HG03025 (cell line): ENCODE results near the gene ANKRD6.
A peak's percentile ranks its signal among the peaks of the same experiment; 100 is the strongest.
"Not testable (repeated sequence)": the region's sequence is repeated elsewhere in the genome, so short reads cannot be mapped to it uniquely, and the experiment has no call there.

ENCODE experiments used
- ATAC-seq: cut with Tn5 transposase; IDR thresholded peaks from one replicate; pipeline ENCODE4 v1.9.1; 2021; ENCODE audit warnings: mild to moderate bottlenecking, moderate library complexity; ENCODE audit not compliant: unreplicated experiment, low FRiP score

The ANKRD6 gene

GRCh38 chr6:89432875-89433251 is at the start of gene ANKRD6:
Gene ANKRD6 (plus strand): TSS chr6:89433152. CDS start chr6:89566977, 133,825 bp downstream.
- ATAC-seq: peak; percentile 74

DNA sequence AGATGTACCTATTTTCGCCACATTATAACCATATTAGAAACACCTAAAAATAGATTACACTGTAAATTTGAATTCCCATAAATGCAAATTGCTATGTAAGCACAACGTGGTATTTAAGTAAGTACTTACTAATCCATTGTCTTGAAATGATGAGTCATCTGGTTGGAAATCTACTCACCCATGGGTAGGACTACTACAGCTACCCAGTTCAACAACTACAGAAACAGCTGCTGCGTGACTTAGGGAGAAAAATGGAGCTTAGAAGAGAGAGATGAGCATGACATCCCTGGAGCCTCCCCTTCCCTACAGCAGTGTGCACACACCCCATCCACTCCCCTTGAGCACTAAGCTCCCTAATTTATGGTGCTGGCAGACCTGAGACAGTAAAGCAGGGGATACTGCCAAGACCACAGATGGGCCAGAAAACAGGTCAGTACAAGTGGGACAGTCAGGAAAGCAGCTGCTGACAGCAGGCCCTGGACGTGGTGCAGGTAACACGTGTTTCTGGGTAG is 47.7 kb upstream of the ANKRD6 start:
- ATAC-seq: no peak

DNA sequence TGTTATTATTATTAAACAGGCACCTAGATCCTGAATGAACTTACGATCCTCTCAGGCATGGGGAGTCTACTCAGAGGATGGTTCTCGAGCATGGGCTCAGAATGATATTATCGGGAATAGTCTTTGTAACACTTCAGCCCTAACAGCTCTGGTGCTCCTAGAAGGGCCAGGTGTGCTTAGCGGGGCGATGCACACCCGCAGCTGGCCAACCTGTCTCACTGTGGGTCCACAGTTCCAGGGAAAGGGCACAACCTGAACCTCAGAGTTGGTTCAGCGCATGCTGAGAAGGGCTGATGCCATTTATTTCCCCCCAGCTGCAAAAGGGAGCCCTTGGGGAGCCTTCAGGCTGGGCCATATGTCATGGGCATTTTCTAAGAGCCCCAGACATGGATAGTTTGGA is 47.1 kb upstream of the ANKRD6 start:
- ATAC-seq: no peak

GRCh38 chr6:89386917-89387491 is 45.9 kb upstream of the ANKRD6 start:
- no peak for ATAC-seq

GRCh38 chr6:89387516-89388201 is 45.3 kb upstream of the ANKRD6 start:
- peak; percentile 94 for ATAC-seq

- ATAC-seq: no peak
Observed at GRCh38 chr6:89388846-89389245, 44.1 kb upstream of the ANKRD6 start.

GRCh38 chr6:89392823-89393222 is 40.1 kb upstream of the ANKRD6 start:
- ATAC-seq: no peak

DNA sequence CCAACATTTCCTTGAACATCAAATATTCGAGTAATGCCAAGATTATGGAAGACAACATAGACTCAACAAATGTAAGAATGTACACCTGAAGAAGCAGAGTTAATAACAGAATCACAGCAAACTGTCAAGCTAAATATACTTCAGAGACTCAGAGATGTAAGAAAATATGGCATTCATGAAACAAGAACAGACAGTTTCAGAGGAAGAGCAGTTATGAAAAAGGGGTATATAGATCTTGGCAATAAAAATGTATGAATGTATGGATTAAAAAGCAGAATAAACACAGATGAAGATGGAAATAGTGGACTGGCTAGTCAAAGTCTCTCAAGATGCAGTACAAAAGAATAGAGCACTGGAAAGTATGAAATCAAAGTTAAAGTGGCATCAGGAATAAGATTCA is 39.3 kb upstream of the ANKRD6 start:
- ATAC-seq: no peak

- not testable (repeated sequence) for ATAC-seq
Observed at GRCh38 chr6:89397884-89398283, 35.1 kb upstream of the ANKRD6 start.

GRCh38 chr6:89398762-89399525 is 34.0 kb upstream of the ANKRD6 start:
- ATAC-seq: no peak

- ATAC-seq: no peak
Observed at GRCh38 chr6:89400050-89400449, 32.9 kb upstream of the ANKRD6 start.

DNA sequence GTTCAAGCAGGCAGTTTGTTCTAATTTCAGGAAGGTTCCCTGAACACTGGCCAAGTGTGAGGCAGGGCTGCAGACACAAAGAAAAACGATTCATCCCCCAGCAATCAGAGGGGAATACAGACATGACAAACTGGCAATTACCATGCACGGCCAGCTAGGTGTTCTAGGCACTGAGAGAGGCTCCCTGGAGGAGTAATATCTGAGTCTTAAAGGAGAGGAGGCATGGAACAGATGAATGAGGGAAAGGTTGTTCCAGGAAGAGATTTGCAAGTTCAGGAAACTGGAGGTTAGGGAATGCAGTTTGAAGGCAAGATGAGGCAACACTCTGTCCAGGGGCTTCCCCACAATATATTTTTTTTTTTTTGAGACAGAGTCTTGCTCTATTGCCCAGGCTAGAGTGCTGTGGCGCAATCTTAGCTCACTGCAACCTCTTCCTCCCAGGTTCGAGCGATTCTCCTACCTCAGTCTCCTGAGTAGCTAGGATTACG is 32.0 kb upstream of the ANKRD6 start:
- no peak for ATAC-seq

DNA sequence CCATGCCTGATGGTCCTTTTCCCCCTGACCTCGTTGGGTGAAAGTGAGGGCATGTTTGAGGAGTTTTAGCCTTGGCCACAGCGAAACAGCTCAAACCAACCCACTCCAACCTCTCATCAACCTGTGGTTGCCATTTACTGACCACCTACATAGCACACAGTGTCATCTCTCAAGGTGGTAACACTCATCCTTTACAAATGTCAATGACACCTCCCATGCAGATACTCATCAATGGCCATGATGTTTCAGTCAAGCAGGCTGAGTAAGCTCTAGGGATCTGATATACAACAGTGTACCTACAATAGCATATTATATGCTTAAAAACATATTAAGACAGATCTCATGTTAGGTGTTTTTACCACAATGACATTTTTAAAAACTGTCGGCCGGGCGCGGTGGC is 30.2 kb upstream of the ANKRD6 start:
- no peak for ATAC-seq

GRCh38 chr6:89404512-89404911 is 28.4 kb upstream of the ANKRD6 start:
- no peak for ATAC-seq

DNA sequence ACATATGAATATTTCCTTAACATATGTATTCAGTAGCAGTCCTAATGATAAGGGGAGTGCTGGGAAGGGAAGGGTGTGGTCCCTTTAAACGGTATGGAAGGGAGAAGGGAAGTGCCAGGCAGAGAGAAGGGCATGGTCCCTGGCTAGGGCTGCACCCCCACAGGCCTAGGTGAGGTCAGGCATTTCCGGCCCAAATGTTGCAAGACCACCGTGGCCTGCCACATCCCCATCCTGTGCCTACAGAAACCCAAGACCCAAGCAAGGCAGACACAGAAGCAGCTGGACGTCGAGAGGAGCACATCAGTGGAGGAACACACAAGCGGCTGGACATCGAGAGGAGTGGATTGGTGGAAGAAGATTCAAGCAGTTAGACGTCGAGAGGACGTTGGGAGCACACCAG is 26.8 kb upstream of the ANKRD6 start:
- ATAC-seq: no peak

GRCh38 chr6:89409461-89410035 is 23.4 kb upstream of the ANKRD6 start:
- ATAC-seq: no peak

DNA sequence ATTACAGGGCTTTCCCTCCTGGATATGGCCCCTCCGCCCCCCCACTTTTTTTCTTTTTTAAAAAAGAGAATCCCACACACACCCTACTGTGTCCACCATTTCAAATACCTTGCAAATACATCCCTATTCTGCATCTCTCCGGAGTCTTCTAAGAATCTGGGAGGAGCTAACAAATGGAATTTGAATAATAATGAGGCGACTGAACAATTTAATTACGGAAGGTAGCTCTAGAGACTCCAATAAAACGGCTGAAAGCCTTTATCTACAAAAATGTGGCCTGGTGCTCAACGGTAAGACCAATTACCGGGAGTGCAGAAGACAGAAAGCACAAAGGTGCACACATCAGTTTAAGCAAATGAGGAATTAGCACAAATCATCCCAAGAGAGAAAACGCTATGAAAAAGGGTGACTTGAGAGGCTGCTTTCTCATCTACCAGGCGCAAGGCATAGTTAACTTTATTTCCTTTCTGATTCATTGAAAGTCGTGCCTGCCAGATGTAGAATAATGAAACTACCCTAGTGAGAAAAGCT is 22.7 kb upstream of the ANKRD6 start:
- no peak for ATAC-seq

DNA sequence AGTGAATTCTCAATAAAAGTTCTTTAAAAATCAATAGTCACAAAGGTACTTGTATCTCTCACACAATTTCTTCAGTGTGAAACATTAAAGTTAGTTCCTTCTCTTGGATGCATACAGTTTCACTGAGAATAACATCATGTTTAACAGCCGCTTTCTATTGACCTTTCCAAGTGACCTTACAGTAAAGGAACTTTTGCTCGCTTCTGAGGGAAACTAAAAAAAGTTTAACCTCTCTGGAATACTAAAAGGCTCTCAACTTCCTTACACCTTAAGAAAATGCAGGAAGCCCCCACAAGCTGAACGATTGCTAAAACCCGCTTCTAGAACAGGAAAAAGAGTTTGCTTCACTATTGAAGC is 22.2 kb upstream of the ANKRD6 start:
- ATAC-seq: no peak

DNA sequence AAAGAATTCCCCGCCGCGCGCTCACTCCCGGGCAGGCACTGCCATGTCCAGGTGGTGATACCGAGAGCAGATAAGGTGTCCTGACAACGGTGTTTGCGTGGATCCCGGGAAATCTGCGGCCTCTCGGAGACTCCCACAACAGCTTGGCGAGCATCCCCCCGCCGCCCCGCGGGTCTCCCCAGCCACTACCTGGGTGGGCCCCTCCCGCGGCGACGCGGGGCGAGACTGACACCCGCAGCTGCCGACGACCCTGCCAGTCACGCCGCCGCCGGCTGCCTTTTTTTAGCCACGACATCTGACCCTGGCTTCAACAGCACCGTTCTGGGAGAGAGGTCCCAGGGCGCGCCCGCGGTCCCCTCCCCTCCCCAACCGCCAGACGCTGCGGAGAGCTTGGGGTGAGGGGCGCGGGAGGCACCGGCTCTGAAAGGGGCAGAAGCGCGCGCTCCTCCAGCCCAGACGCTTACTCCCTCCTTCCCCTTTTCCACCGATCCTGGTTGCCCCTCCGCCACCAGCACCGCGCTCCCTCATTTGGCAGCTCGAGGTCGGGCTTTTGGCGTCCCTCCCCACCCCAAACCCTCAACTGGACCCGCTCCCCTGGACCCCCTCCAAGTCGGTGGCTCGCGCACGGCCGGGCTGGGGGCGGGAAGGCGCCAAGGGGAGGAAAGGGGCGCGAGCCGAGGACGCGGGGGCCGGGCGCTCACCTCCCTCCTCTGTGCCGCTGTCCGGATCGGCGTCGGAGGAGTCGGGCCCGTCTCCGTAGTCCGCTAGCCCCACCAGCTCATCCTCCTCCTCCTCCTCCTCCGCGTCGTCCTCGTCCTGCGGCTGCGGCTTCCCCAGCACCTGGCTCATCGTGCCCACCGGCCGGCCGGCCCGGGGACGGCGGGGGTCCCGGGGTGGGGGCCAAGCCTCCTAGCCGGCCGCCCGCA is 21.5 kb upstream of the ANKRD6 start:
- peak; percentile 48 for ATAC-seq
